ENCODE data around the gene AGPAT2. TPM values are rescaled to one million over a fixed set of nuclear protein-coding genes. Genes with fewer than 3 reads are reported as not detected.
"Not testable (repeated sequence)": the region's sequence is repeated elsewhere in the genome, so short reads cannot be mapped to it uniquely, and the experiment has no call there.

AGPAT2 gene
- total RNA-seq, 1 donor, result 30.0 TPM

GRCh38 chr9:136712690-136713544 lies 25.7 kb upstream of the AGPAT2 start:
- Histone ChIP-seq H3K27me3 (ENCODE audit: insufficient read depth, low read length) (peaks cover 22% of the 10 kb centered on the region), H4K20me1 (ENCODE audit: insufficient read depth, low read length) (no peaks in the 10 kb centered on the region), H3K36me3 (ENCODE audit: insufficient read depth, low read length) (no peaks in the 10 kb centered on the region), H3K4me1 (ENCODE audit: insufficient read depth, low read length) (no peaks in the 10 kb centered on the region), H3K27ac (ENCODE audit: low read depth, low read length) (no peak overlapping the region), H3K9me3 (ENCODE audit: low read depth, low read length) (no peaks in the 10 kb centered on the region), H3K79me2 (ENCODE audit: insufficient read depth, low read length) (no peaks in the 10 kb centered on the region), H3K4me3 (ENCODE audit: insufficient read depth, low read length) (no peak overlapping the region), H2AFZ (ENCODE audit: low read length) (no peak overlapping the region), H3K4me2 (ENCODE audit: insufficient read depth, low read length) (no peak overlapping the region)
- peak; percentile 88 for DNase-seq (ENCODE audit: insufficient read length, low spot score, missing footprints)
- TF ChIP-seq CTCF (IDR thresholded peaks at IDR 0.05; ENCODE audit: extremely low read depth, low read depth, low read length), result no peak

GRCh38 chr9:136711751-136712689 lies 24.8 kb upstream of the AGPAT2 start, which contains the start of gene DIPK1B:
DIPK1B (plus strand) TSS chr9:136712572; CDS start chr9:136712666, 94 bp downstream.
- Histone ChIP-seq H4K20me1 (ENCODE audit: insufficient read depth, low read length) (no peaks in the 10 kb centered on the region), H3K36me3 (ENCODE audit: insufficient read depth, low read length) (no peaks in the 10 kb centered on the region), H3K4me1 (ENCODE audit: insufficient read depth, low read length) (no peaks in the 10 kb centered on the region), H3K27me3 (ENCODE audit: insufficient read depth, low read length) (peaks cover 22% of the 10 kb centered on the region), H3K4me2 (ENCODE audit: insufficient read depth, low read length) (no peak within 1 kb of the TSS), H3K4me3 (ENCODE audit: insufficient read depth, low read length) (no peak within 1 kb of the TSS), H3K79me2 (ENCODE audit: insufficient read depth, low read length) (no peaks in the 10 kb centered on the region), H3K9me3 (ENCODE audit: low read depth, low read length) (no peaks in the 10 kb centered on the region), H3K27ac (ENCODE audit: low read depth, low read length) (no peak within 1 kb of the TSS), H2AFZ (ENCODE audit: low read length) (no peak within 1 kb of the TSS)
- peak; percentile 94 for DNase-seq (ENCODE audit: insufficient read length, low spot score, missing footprints)
- TF ChIP-seq CTCF (IDR thresholded peaks at IDR 0.05; ENCODE audit: extremely low read depth, low read depth, low read length), result no peak

- H3K36me3 ChIP-seq (ENCODE audit: insufficient read depth, low read length); H4K20me1 ChIP-seq (ENCODE audit: insufficient read depth, low read length); H3K9me3 ChIP-seq (ENCODE audit: low read depth, low read length); H3K79me2 ChIP-seq (ENCODE audit: insufficient read depth, low read length); H2AFZ ChIP-seq (ENCODE audit: low read length); H3K4me3 ChIP-seq (ENCODE audit: insufficient read depth, low read length); H3K4me2 ChIP-seq (ENCODE audit: insufficient read depth, low read length); H3K27ac ChIP-seq (ENCODE audit: low read depth, low read length); H3K4me1 ChIP-seq (ENCODE audit: insufficient read depth, low read length): not testable (repeated sequence)
- peaks cover 22% of the 10 kb centered on the region for H3K27me3 ChIP-seq (ENCODE audit: insufficient read depth, low read length)
- DNase-seq (ENCODE audit: insufficient read length, low spot score, missing footprints), result peak; percentile 47
These were observed 24.0 kb upstream of the AGPAT2 start for GRCh38 chr9:136711219-136711648.

- Histone ChIP-seq H3K79me2 (ENCODE audit: insufficient read depth, low read length) (no peaks in the 10 kb centered on the region), H2AFZ (ENCODE audit: low read length) (no peak overlapping the region), H3K27me3 (ENCODE audit: insufficient read depth, low read length) (peaks cover 22% of the 10 kb centered on the region), H4K20me1 (ENCODE audit: insufficient read depth, low read length) (no peaks in the 10 kb centered on the region), H3K36me3 (ENCODE audit: insufficient read depth, low read length) (no peaks in the 10 kb centered on the region), H3K4me2 (ENCODE audit: insufficient read depth, low read length) (no peak overlapping the region), H3K4me3 (ENCODE audit: insufficient read depth, low read length) (no peak overlapping the region), H3K9me3 (ENCODE audit: low read depth, low read length) (no peaks in the 10 kb centered on the region), H3K27ac (ENCODE audit: low read depth, low read length) (no peak overlapping the region), H3K4me1 (ENCODE audit: insufficient read depth, low read length) (no peaks in the 10 kb centered on the region)
- peak; percentile 90 for DNase-seq (ENCODE audit: insufficient read length, low spot score, missing footprints)
- TF ChIP-seq CTCF (IDR thresholded peaks at IDR 0.05; ENCODE audit: extremely low read depth, low read depth, low read length), result no peak
These were observed 23.3 kb upstream of the AGPAT2 start for GRCh38 chr9:136710543-136710942.
